CD14-positive monocyte (primary cell): ENCODE measurements around the gene ABTB1. TPM values are rescaled to one million over a fixed set of nuclear protein-coding genes. Genes with fewer than 3 reads are reported as not detected.

Source experiments
- DNase-seq, 3 donors: peaks; one replicate each; pipeline ENCODE4 v3.0.0-alpha.2; 2011 to 2022
- H2AFZ ChIP-seq: 2 replicates; pipeline ENCODE4 v1.6.0; 2012; ENCODE audit warnings: mild to moderate bottlenecking, low read depth, low read length, inconsistent platforms; ENCODE audit not compliant: insufficient read depth, poor library complexity, severe bottlenecking
- H3K27ac ChIP-seq, 2 donors: 1 replicate in 1 of 2; 2 replicates in 1 of 2; pipeline ENCODE4 v1.5.1; 2012 to 2013; ENCODE audit warnings: low read length in 2 of 2, control low read depth in 1 of 2, inconsistent platforms in 1 of 2, low read depth in 1 of 2, mild to moderate bottlenecking in 1 of 2
- H3K27me3 ChIP-seq, 2 donors: one replicate each; pipeline versions ENCODE4 v1.6.0 to v1.6.1; 2011 to 2013; ENCODE audit warnings: low read length in 2 of 2; ENCODE audit not compliant: control insufficient read depth in 2 of 2, insufficient read depth in 2 of 2
- H3K36me3 ChIP-seq, 2 donors: replicated peaks in 1 of 2; 1 replicate in 1 of 2; 2 replicates in 1 of 2; pipeline versions ENCODE4 v1.5.1 to v1.6.1; 2012 to 2013; ENCODE audit warnings: low read length in 2 of 2, control low read depth in 1 of 2, inconsistent platforms in 1 of 2, mild to moderate bottlenecking in 1 of 2; ENCODE audit not compliant: insufficient read depth in 2 of 2, control insufficient read depth in 1 of 2
- H3K4me1 ChIP-seq, 2 donors: 1 replicate in 1 of 2; 2 replicates in 1 of 2; pipeline versions ENCODE4 v1.5.1 to v1.6.1; 2012 to 2013; ENCODE audit warnings: low read length in 2 of 2, control low read depth in 1 of 2, inconsistent platforms in 1 of 2, mild to moderate bottlenecking in 1 of 2, moderate library complexity in 1 of 2; ENCODE audit not compliant: insufficient read depth in 2 of 2, control insufficient read depth in 1 of 2
- H3K4me2 ChIP-seq: replicated peaks from 2 replicates; pipeline ENCODE3; 2012; ENCODE audit warnings: low read length, moderate library complexity, mild to moderate bottlenecking; ENCODE audit not compliant: poor library complexity, severe bottlenecking; ENCODE audit errors: extremely low read depth
- H3K4me3 ChIP-seq, 3 experiments: fragments of 200-600 bp in 1 of 3; sonication (generic) in 1 of 3; replicated peaks in 1 of 3; 1 replicate in 2 of 3; 2 replicates in 1 of 3; pipeline ENCODE4 v1.5.1; 2011 to 2013; ENCODE audit warnings: low read length in 3 of 3, mild to moderate bottlenecking in 3 of 3, control low read depth in 2 of 3, low read depth in 2 of 3, inconsistent platforms in 1 of 3, moderate library complexity in 1 of 3
- H3K79me2 ChIP-seq: 2 replicates; pipeline ENCODE4 v1.6.0; 2012; ENCODE audit warnings: mild to moderate bottlenecking, control low read depth, inconsistent platforms, low read length, moderate library complexity; ENCODE audit not compliant: insufficient read depth
- H3K9ac ChIP-seq: 2 replicates; pipeline ENCODE4 v1.6.0; 2017; ENCODE audit warnings: low read length, mild to moderate bottlenecking; ENCODE audit not compliant: insufficient read depth, poor library complexity, severe bottlenecking
- H3K9me3 ChIP-seq, 2 donors: replicated peaks in 1 of 2; 1 replicate in 1 of 2; 2 replicates in 1 of 2; pipeline versions ENCODE4 v1.5.1 to v1.6.1; 2012 to 2013; ENCODE audit warnings: low read length in 2 of 2, control low read depth in 1 of 2; ENCODE audit not compliant: control insufficient read depth in 1 of 2, insufficient read depth in 1 of 2
- H4K20me1 ChIP-seq: 2 replicates; pipeline ENCODE4 v1.6.0; 2012; ENCODE audit warnings: mild to moderate bottlenecking, low read length, control low read depth, moderate library complexity; ENCODE audit not compliant: insufficient read depth
- H3K27ac Mint-ChIP-seq, 7 donors: one replicate each; pipeline ENCODE4 v1.8.0; 2020; ENCODE audit warnings: mild to moderate bottlenecking in 7 of 7, mixed read lengths in 7 of 7, moderate library complexity in 6 of 7, inconsistent platforms in 2 of 7
- H3K27me3 Mint-ChIP-seq, 3 donors: one replicate each; pipeline ENCODE4 v1.8.0; 2021 to 2022; ENCODE audit warnings: low read depth in 3 of 3, mild to moderate bottlenecking in 3 of 3, mixed read lengths in 3 of 3, moderate library complexity in 3 of 3, inconsistent platforms in 1 of 3
- H3K36me3 Mint-ChIP-seq, 2 donors: one replicate each; pipeline ENCODE4 v1.8.0; 2020; ENCODE audit warnings: mixed read lengths in 2 of 2, inconsistent platforms in 1 of 2, mild to moderate bottlenecking in 1 of 2
- H3K4me1 Mint-ChIP-seq: one replicate; pipeline ENCODE4 v1.8.0; 2020; ENCODE audit warnings: mild to moderate bottlenecking, mixed read lengths
- H3K4me3 Mint-ChIP-seq, 2 donors: one replicate each; pipeline ENCODE4 v1.8.0; 2020; ENCODE audit warnings: mild to moderate bottlenecking in 2 of 2, mixed read lengths in 2 of 2, moderate library complexity in 1 of 2
- H3K9me3 Mint-ChIP-seq, 7 donors: one replicate each; pipeline ENCODE4 v1.8.0; 2020 to 2022; ENCODE audit warnings: mixed read lengths in 7 of 7, mild to moderate bottlenecking in 6 of 7, moderate library complexity in 6 of 7, inconsistent platforms in 2 of 7
- CTCF ChIP-seq: fragments of 200-600 bp; IDR thresholded peaks from one replicate; pipeline ENCODE4 v1.8.0; 2022; ENCODE audit warnings: antibody characterized with exemption, mild to moderate bottlenecking
- WGBS: methylation state at CpG from one replicate; pipeline ENCODE4 v1.1.5; 2013; ENCODE audit warnings: missing lambda C conversion rate; ENCODE audit not compliant: insufficient coverage; 5-methylcytosine and 5-hydroxymethylcytosine counted together
- intact Hi-C, 2 donors: fragments of 100-400 bp; cut with micrococcal nuclease; formaldehyde crosslinking; loops; one replicate each; pipeline versions ENCODE4 v1.15.0 to v1.15.1; 2023
- polyA plus RNA-seq, 3 donors: library from polyadenylated mRNA; depleted of rRNA in 1 of 3; unstranded in 2 of 3; stranded (reverse) in 1 of 3; fragments of 300-500 nt in 2 of 3; fragments of >200 nt in 1 of 3; fragmentation: Illumina TruSeq in 2 of 3; gene quantifications; 1 replicate in 2 of 3; 2 replicates in 1 of 3; pipeline ENCODE4 v1.2.3, GENCODE V29; 2012 to 2021

ABTB1 gene
- polyA plus RNA-seq, 3 donors: 107 to 246 (median 118) TPM

GRCh38 chr3:127698286-127698685 is 25.5 kb downstream of the ABTB1 start:
- intact Hi-C loops: loop anchor here (5.0 kb wide), 3 partner anchors 39 to 54 kb away; no protein-coding TSS in a partner anchor
- peaks cover 19% of the 10 kb centered on the region for H3K4me1 Mint-ChIP-seq
- Histone ChIP-seq H3K36me3 (no peaks in the 10 kb centered on the region), H3K9me3 (no peaks in the 10 kb centered on the region), H3K4me1 (peaks cover 20 to 23% of the 10 kb centered on the region in 2 donors), H4K20me1 (no peaks in the 10 kb centered on the region), H3K79me2 (no peaks in the 10 kb centered on the region), H3K4me2 (no peak overlapping the region), H2AFZ (no peak overlapping the region), H3K27me3 (no peaks in the 10 kb centered on the region), H3K4me3 (no peak overlapping the region), H3K27ac (peak overlapping the region in 1 of 2 donors; percentile 31), H3K9ac (no peak overlapping the region)
- peaks cover 0 to 1% (median 1%) of the 10 kb centered on the region in 3 donors for H3K27me3 Mint-ChIP-seq
- peak overlapping the region in 2 of 7 donors; percentile 31 to 55 for H3K27ac Mint-ChIP-seq
- no peaks in the 10 kb centered on the region for H3K36me3 Mint-ChIP-seq
- TF ChIP-seq CTCF: no peak
- peaks cover 0 to 3% (median 0%) of the 10 kb centered on the region in 7 donors for H3K9me3 Mint-ChIP-seq
- no peak overlapping the region for H3K4me3 Mint-ChIP-seq
- WGBS: 87% methylated on average over 3 of the region's 3 CpGs
- DNase-seq: no peak

- Histone ChIP-seq H3K4me2 (no peak overlapping the region), H4K20me1 (no peaks in the 10 kb centered on the region), H3K27me3 (no peaks in the 10 kb centered on the region), H3K4me3 (no peak overlapping the region), H3K27ac (no peak overlapping the region), H3K79me2 (no peaks in the 10 kb centered on the region), H3K36me3 (no peaks in the 10 kb centered on the region), H3K9ac (no peak overlapping the region), H3K9me3 (no peaks in the 10 kb centered on the region), H2AFZ (no peak overlapping the region), H3K4me1 (peaks cover 24 to 27% of the 10 kb centered on the region in 2 donors)
- peak overlapping the region in 1 of 7 donors; percentile 62 for H3K27ac Mint-ChIP-seq
- H3K4me1 Mint-ChIP-seq: peaks cover 25% of the 10 kb centered on the region
- H3K27me3 Mint-ChIP-seq: peaks cover 0 to 1% (median 1%) of the 10 kb centered on the region in 3 donors
- DNase-seq: no peak
- peaks cover 0 to 3% (median 0%) of the 10 kb centered on the region in 7 donors for H3K9me3 Mint-ChIP-seq
- intact Hi-C loops: loop anchor here (5.0 kb wide), 3 partner anchors 38 to 53 kb away; no protein-coding TSS in a partner anchor
- no peak overlapping the region for H3K4me3 Mint-ChIP-seq
- 88% methylated on average over 4 of the region's 6 CpGs for WGBS
- H3K36me3 Mint-ChIP-seq: no peaks in the 10 kb centered on the region
- no peak for TF ChIP-seq CTCF
Measured at GRCh38 chr3:127698691-127699415, 26.1 kb downstream of the ABTB1 start.
